Endothelial cell of umbilical vein (primary cell): ENCODE measurements around the gene TBC1D25. TPM values are rescaled to one million over a fixed set of nuclear protein-coding genes. Genes with fewer than 3 reads are reported as not detected.

Experiments used
- BruUV-seq: library from RNA; stranded (reverse); fragments of 400-500 nt; replicated peaks from 2 replicates; lab custom pipeline; 2021; lab: Mats Ljungman, UMichigan
- CTCF ChIA-PET: fragments of 300-600, 350-600 bp; sonication (Branson Sonifier 250); formaldehyde crosslinking; loops from one replicate; lab custom pipeline; 2021; ENCODE audit warnings: antibody characterized with exemption, inconsistent platforms; lab: Charles Lee
- POLR2A ChIA-PET: fragments of 300-600, 350-600 bp; sonication (Branson Sonifier 250); formaldehyde crosslinking; loops from one replicate; lab custom pipeline; 2021; ENCODE audit warnings: antibody characterized with exemption, inconsistent platforms; lab: Charles Lee
- DNase-seq: peaks from one replicate; pipeline ENCODE4 v3.0.0-alpha.2; 2011; ENCODE audit warnings: low read depth, low spot score
- FAIRE-seq: peaks from 2 replicates; lab custom pipeline; 2011; peaks lifted over from hg19 to GRCh38; lab: Jason Lieb, UNC
- H2AFZ ChIP-seq: 2 replicates; pipeline ENCODE4 v1.6.0; 2012; ENCODE audit warnings: low read depth, low read length, control low read depth, inconsistent platforms
- H3K27ac ChIP-seq: 2 replicates; pipeline ENCODE4 v1.5.1; 2011; ENCODE audit warnings: low read depth, mild to moderate bottlenecking, control low read depth, low read length, moderate library complexity; ENCODE audit not compliant: insufficient read depth
- H3K27me3 ChIP-seq, 2 experiments: 2 replicates each; pipeline versions ENCODE4 v1.6.0 to v1.6.1; 2011; ENCODE audit warnings: low read length in 2 of 2, mixed read lengths in 1 of 2; ENCODE audit not compliant: control insufficient read depth in 2 of 2, insufficient read depth in 2 of 2
- H3K36me3 ChIP-seq, 2 experiments: 2 replicates in 1 of 2; 3 replicates in 1 of 2; pipeline ENCODE4 v1.5.1; 2011; ENCODE audit warnings: low read length in 2 of 2, mild to moderate bottlenecking in 1 of 2, moderate library complexity in 1 of 2; ENCODE audit not compliant: control insufficient read depth in 2 of 2, insufficient read depth in 2 of 2; ENCODE audit errors: extremely low read depth in 1 of 2
- H3K4me1 ChIP-seq: 3 replicates; pipeline ENCODE4 v1.5.1; 2011; ENCODE audit warnings: mild to moderate bottlenecking, low read length; ENCODE audit not compliant: control insufficient read depth, insufficient read depth; ENCODE audit errors: extremely low read depth
- H3K4me2 ChIP-seq: 2 replicates; pipeline ENCODE4 v1.6.1; 2011; ENCODE audit warnings: low read length, control low read depth, mixed read lengths; ENCODE audit not compliant: insufficient read depth
- H3K4me3 ChIP-seq, 3 experiments: fragments of 200-600 bp in 1 of 3; sonication (generic), shearing (Covaris generic) in 1 of 3; replicated peaks in 1 of 3; 2 replicates each; pipeline ENCODE4 v1.5.1; 2011 to 2016; ENCODE audit warnings: control low read depth in 3 of 3, low read length in 3 of 3, mild to moderate bottlenecking in 2 of 3, inconsistent platforms in 1 of 3, low read depth in 1 of 3, moderate library complexity in 1 of 3; ENCODE audit not compliant: insufficient read depth in 1 of 3
- H3K79me2 ChIP-seq: 2 replicates; pipeline ENCODE4 v1.6.0; 2012; ENCODE audit warnings: low read length, inconsistent platforms; ENCODE audit not compliant: control insufficient read depth, insufficient read depth
- H3K9ac ChIP-seq: replicated peaks from 2 replicates; pipeline ENCODE3; 2011; ENCODE audit warnings: low read length, control low read depth; ENCODE audit not compliant: insufficient read depth; ENCODE audit errors: extremely low read depth
- H3K9me1 ChIP-seq: replicated peaks from 3 replicates; pipeline ENCODE4 v1.6.0; 2011; ENCODE audit warnings: mild to moderate bottlenecking, low read length; ENCODE audit not compliant: control insufficient read depth, insufficient read depth; ENCODE audit errors: extremely low read depth
- H3K9me3 ChIP-seq: replicated peaks from 2 replicates; pipeline ENCODE4 v1.5.1; 2012; ENCODE audit warnings: low read length, inconsistent platforms; ENCODE audit not compliant: control insufficient read depth, insufficient read depth
- H4K20me1 ChIP-seq: replicated peaks from 2 replicates; pipeline ENCODE3; 2011; ENCODE audit warnings: mild to moderate bottlenecking, low read length; ENCODE audit not compliant: control insufficient read depth, insufficient read depth; ENCODE audit errors: extremely low read depth
- CTCF ChIP-seq, 2 donors: IDR thresholded peaks; 1 replicate in 1 of 2; 2 replicates in 1 of 2; pipeline ENCODE4 v1.5.1; 2011; ENCODE audit warnings: low read length in 2 of 2, mild to moderate bottlenecking in 2 of 2, moderate library complexity in 2 of 2, control low read depth in 1 of 2, inconsistent platforms in 1 of 2, low read depth in 1 of 2; ENCODE audit not compliant: insufficient read depth in 1 of 2; ENCODE audit errors: extremely low read depth in 1 of 2
- EZH2 ChIP-seq: IDR thresholded peaks from 2 replicates; pipeline ENCODE4 v1.6.1; 2012; ENCODE audit warnings: borderline replicate concordance, low read depth, mild to moderate bottlenecking, moderate library complexity, low read length, inconsistent platforms; ENCODE audit not compliant: severe bottlenecking
- FOS ChIP-seq: IDR thresholded peaks from 2 replicates; pipeline ENCODE4 v1.6.1; 2011; ENCODE audit warnings: mild to moderate bottlenecking, low read length, moderate library complexity, borderline replicate concordance; ENCODE audit not compliant: insufficient read depth
- GATA2 ChIP-seq: IDR thresholded peaks from 2 replicates; pipeline ENCODE4 v1.7.0; 2011; ENCODE audit warnings: low read depth, mild to moderate bottlenecking, moderate library complexity, mixed read lengths, low read length; ENCODE audit not compliant: insufficient read length, insufficient read depth
- JUN ChIP-seq: IDR thresholded peaks from 2 replicates; pipeline ENCODE4 v1.6.1; 2011; ENCODE audit warnings: borderline replicate concordance, low read depth; ENCODE audit not compliant: insufficient read length, insufficient read depth
- POLR2A ChIP-seq: IDR thresholded peaks from 2 replicates; pipeline ENCODE4 v1.6.1; 2012; ENCODE audit warnings: low read depth, mild to moderate bottlenecking, control low read depth, low read length
- POLR2AphosphoS5 ChIP-seq: IDR thresholded peaks from 2 replicates; pipeline ENCODE4 v1.6.1; 2012; ENCODE audit warnings: low read depth, mild to moderate bottlenecking, control low read depth, low read length, moderate library complexity; ENCODE audit not compliant: insufficient read depth
- dilution Hi-C: fragments of 300-500 bp; cut with MboI; formaldehyde crosslinking; loops from one replicate; pipeline ENCODE4 v1.15.0; 2019; ENCODE audit warnings: low sequenced_read_pairs; ENCODE audit not compliant: extremely low pct_ligation_motif_present
- intact Hi-C: fragments of 100-400 bp; cut with micrococcal nuclease; formaldehyde crosslinking; loops from one replicate; pipeline ENCODE4 v1.10.0; 2022
- polyA plus RNA-seq, 4 experiments: library from polyadenylated mRNA; depleted of rRNA in 3 of 4; stranded (reverse) in 3 of 4; unstranded in 1 of 4; fragments of >200 nt; gene quantifications; 2 replicates each; pipeline versions ENCODE4 v1.2.1 to v1.2.3, GENCODE V29; 2011 to 2012; ENCODE audit warnings: missing spikeins in 1 of 4
- total RNA-seq: library from RNA; stranded (reverse); gene quantifications from 2 replicates; pipeline ENCODE4 v1.2.3, GENCODE V29; 2021

TBC1D25 gene
- total and polyA plus RNA-seq, 2 donors (not counting 3 experiments of a cell fraction or from before 2014, with no cell fraction given) = 16.0 to 16.3 TPM

- Histone ChIP-seq H3K36me3 (peaks cover 0 to 2% of the 10 kb centered on the region in 2 experiments), H3K4me1 (no peaks in the 10 kb centered on the region), H4K20me1 (no peaks in the 10 kb centered on the region), H3K9ac (no peak overlapping the region), H3K4me2 (no peak overlapping the region), H3K4me3 (no peak overlapping the region), H3K9me3 (no peaks in the 10 kb centered on the region), H3K79me2 (no peaks in the 10 kb centered on the region), H3K27me3 (no peaks in the 10 kb centered on the region), H3K9me1 (no peaks in the 10 kb centered on the region), H2AFZ (no peak overlapping the region), H3K27ac (no peak overlapping the region)
- dilution Hi-C loops = no loop called here
- DNase-seq (no peak), FAIRE-seq (peak; percentile 76)
- intact Hi-C loops = no loop called here
- TF ChIP-seq POLR2AphosphoS5 (no peak), GATA2 (no peak), CTCF (IDR thresholded peaks at IDR 0.05; ENCODE audit: extremely low read depth in 1 of 2, insufficient read depth in 1 of 2, low read depth in 1 of 2, low read length in 2 of 2) (no peak), FOS (no peak), POLR2A (no peak), EZH2 (no peak), JUN (no peak)
- POLR2A ChIA-PET = no interaction called here
- CTCF ChIA-PET = no interaction called here
- BruUV-seq = no TSS peak
These were observed 32.3 kb upstream of the TBC1D25 start for GRCh38 chrX:48507246-48507645.
